DMS53 (cell line): Measurements from ENCODE around the gene HYOU1.
"Not testable (repeated sequence)": the region's sequence is repeated elsewhere in the genome, so short reads cannot be mapped to it uniquely, and the experiment has no call there.

Experiments
- DNase-seq: peaks from one replicate; lab custom pipeline; 2025; lab: John Stamatoyannopoulos, UW

Gene HYOU1

GRCh38 chr11:119057000-119057769 lies at the start of gene HYOU1:
TSS of gene HYOU1 (minus strand) at chr11:119057205. CDS start at chr11:119056160, 1,045 bp downstream.
- peak; percentile 99 for DNase-seq

GRCh38 chr11:119103793-119104192 lies 46.8 kb upstream of the HYOU1 start:
- no peak for DNase-seq

- DNase-seq = not testable (repeated sequence)
These were observed 46.2 kb upstream of the HYOU1 start for GRCh38 chr11:119103161-119103664.

GRCh38 chr11:119101759-119102423 lies 44.9 kb upstream of the HYOU1 start, which contains the start of gene DPAGT1:
TSS of gene DPAGT1 (minus strand) at chr11:119101853. CDS start at chr11:119101655, 198 bp downstream.
- peak; percentile 99 for DNase-seq

- peak; percentile 83 for DNase-seq
These were observed 44.2 kb upstream of the HYOU1 start for GRCh38 chr11:119100994-119101758.

- peak; percentile 67 for DNase-seq
These were observed 43.4 kb upstream of the HYOU1 start for GRCh38 chr11:119100246-119100970.

GRCh38 chr11:119099711-119100110 lies 42.7 kb upstream of the HYOU1 start:
- no peak for DNase-seq

GRCh38 chr11:119095066-119095880 lies 38.3 kb upstream of the HYOU1 start:
- DNase-seq = peak; percentile 100

GRCh38 chr11:119094816-119095065 lies 37.7 kb upstream of the HYOU1 start:
- peak; percentile 90 for DNase-seq

- peak; percentile 71 for DNase-seq
These were observed 37.2 kb upstream of the HYOU1 start for GRCh38 chr11:119093942-119094815.

- peak; percentile 40 for DNase-seq
These were observed 36.2 kb upstream of the HYOU1 start for GRCh38 chr11:119092880-119093842.

GRCh38 chr11:119091966-119092879 lies 35.2 kb upstream of the HYOU1 start:
- DNase-seq = peak; percentile 39

- DNase-seq = no peak
These were observed 34.2 kb upstream of the HYOU1 start for GRCh38 chr11:119091178-119091577.

GRCh38 chr11:119089319-119089718 lies 32.3 kb upstream of the HYOU1 start:
- no peak for DNase-seq

GRCh38 chr11:119088406-119088805 lies 31.4 kb upstream of the HYOU1 start:
- no peak for DNase-seq

- DNase-seq = peak; percentile 77
These were observed 30.8 kb upstream of the HYOU1 start for GRCh38 chr11:119087747-119088241.

- DNase-seq = no peak
These were observed 30.1 kb upstream of the HYOU1 start for GRCh38 chr11:119087123-119087522.
